Spleen (tissue), 7 donors: Measurements from ENCODE around the gene ACHE.

ENCODE experiments used
- CTCF ChIP-seq, 11 experiments: fragments of 200-600 bp in 7 of 11; fragments of 450-650 bp in 4 of 11; sonication (generic) in 4 of 11; IDR thresholded peaks in 8 of 11; conservative IDR thresholded peaks in 3 of 11; 1 replicate in 7 of 11; 2 replicates in 4 of 11; pipeline versions ENCODE4 v1.4.0 to v1.8.0; 2016 to 2021; ENCODE audit warnings: antibody characterized with exemption in 11 of 11, inconsistent platforms in 4 of 11, mild to moderate bottlenecking in 1 of 11
- POLR2A ChIP-seq, 3 donors: fragments of 450-650 bp; IDR thresholded peaks; one replicate each; pipeline ENCODE4 v1.5.1; 2017; ENCODE audit warnings: antibody characterized with exemption in 3 of 3, mild to moderate bottlenecking in 1 of 3
- POLR2AphosphoS5 ChIP-seq, 3 donors: sonication (generic); formaldehyde crosslinking; IDR thresholded peaks; one replicate each; pipeline ENCODE4 v1.5.1; 2017; ENCODE audit warnings: antibody characterized with exemption in 3 of 3
- donor health status: DM: no; HTN: no; CAD: no; lungs with moderate emphysema.
- donor health status: DM: no; HTN: no; CAD: no.
- donor health status: DM: no; HTN: no; CAD: no.

- TF ChIP-seq CTCF (IDR thresholded peaks at IDR 0.05 in 8 of 11, conservative IDR thresholded peaks at IDR 0.05 in 3 of 11) (no peak), POLR2A (IDR thresholded peaks at IDR 0.05) (no peak), POLR2AphosphoS5 (IDR thresholded peaks at IDR 0.05) (no peak)
Observed at GRCh38 chr7:100902638-100903037, 7.0 kb upstream of the ACHE start.
